Measurements from ENCODE around the gene DNAJC10.
"Not testable (repeated sequence)": the region's sequence is repeated elsewhere in the genome, so short reads cannot be mapped to it uniquely, and the experiment has no call there.

DNAJC10 gene

GRCh38 chr2:182724656-182725055, 8.6 kb downstream of the DNAJC10 start:
- DNase-seq: no peak

- no peak for DNase-seq
Observed at GRCh38 chr2:182726473-182726872, 10.4 kb downstream of the DNAJC10 start.

- no peak for DNase-seq
Observed at GRCh38 chr2:182728014-182728413, 12.0 kb downstream of the DNAJC10 start.

- no peak for DNase-seq
Observed at GRCh38 chr2:182729710-182730339, 13.8 kb downstream of the DNAJC10 start.

- DNase-seq: no peak
Observed at GRCh38 chr2:182730486-182730885, 14.4 kb downstream of the DNAJC10 start.

- no peak for DNase-seq
Observed at GRCh38 chr2:182732736-182733135, 16.7 kb downstream of the DNAJC10 start.

GRCh38 chr2:182733572-182733971, 17.5 kb downstream of the DNAJC10 start:
- no peak for DNase-seq

GRCh38 chr2:182736856-182737255, 20.8 kb downstream of the DNAJC10 start:
- DNase-seq: not testable (repeated sequence)

- no peak for DNase-seq
Observed at GRCh38 chr2:182740701-182741100, 24.6 kb downstream of the DNAJC10 start.

- DNase-seq: no peak
Observed at GRCh38 chr2:182741620-182742019, 25.6 kb downstream of the DNAJC10 start.

GRCh38 chr2:182744490-182744889, 28.4 kb downstream of the DNAJC10 start:
- DNase-seq: no peak

- no peak for DNase-seq
Observed at GRCh38 chr2:182745061-182745460, 29.0 kb downstream of the DNAJC10 start.

GRCh38 chr2:182745894-182746293, 29.8 kb downstream of the DNAJC10 start:
- DNase-seq: not testable (repeated sequence)

- DNase-seq: no peak
Observed at GRCh38 chr2:182754231-182754630, 38.2 kb downstream of the DNAJC10 start.

- no peak for DNase-seq
Observed at GRCh38 chr2:182758379-182758778, 42.3 kb downstream of the DNAJC10 start.

- no peak for DNase-seq
Observed at GRCh38 chr2:182761903-182762302, 45.8 kb downstream of the DNAJC10 start.

- no peak for DNase-seq
Observed at GRCh38 chr2:182763311-182763912, 47.4 kb downstream of the DNAJC10 start.

- no peak for DNase-seq
Observed at GRCh38 chr2:182766626-182767025, 50.6 kb downstream of the DNAJC10 start.

- no peak for DNase-seq
Observed at GRCh38 chr2:182767578-182767977, 51.5 kb downstream of the DNAJC10 start.

GRCh38 chr2:182768950-182769349, 52.9 kb downstream of the DNAJC10 start:
- DNase-seq: not testable (repeated sequence)

- DNase-seq: no peak
Observed at GRCh38 chr2:182779323-182779722, 63.3 kb downstream of the DNAJC10 start.

- DNase-seq: not testable (repeated sequence)
Observed at GRCh38 chr2:182781099-182781498, 65.0 kb downstream of the DNAJC10 start.

GRCh38 chr2:182782686-182783085, 66.6 kb downstream of the DNAJC10 start:
- DNase-seq: not testable (repeated sequence)

GRCh38 chr2:182784058-182784706, 68.1 kb downstream of the DNAJC10 start:
- no peak for DNase-seq

Measured in NCI-H187 (cell line).